HG03280 (cell line): ENCODE measurements around the gene CGB3.
A peak's percentile ranks its signal among the peaks of the same experiment; 100 is the strongest.

Experiments used
- ATAC-seq: cut with Tn5 transposase; IDR thresholded peaks from one replicate; pipeline ENCODE4 v1.9.1; 2021; ENCODE audit warnings: mild to moderate bottlenecking, moderate library complexity; ENCODE audit not compliant: unreplicated experiment

Gene CGB3

DNA sequence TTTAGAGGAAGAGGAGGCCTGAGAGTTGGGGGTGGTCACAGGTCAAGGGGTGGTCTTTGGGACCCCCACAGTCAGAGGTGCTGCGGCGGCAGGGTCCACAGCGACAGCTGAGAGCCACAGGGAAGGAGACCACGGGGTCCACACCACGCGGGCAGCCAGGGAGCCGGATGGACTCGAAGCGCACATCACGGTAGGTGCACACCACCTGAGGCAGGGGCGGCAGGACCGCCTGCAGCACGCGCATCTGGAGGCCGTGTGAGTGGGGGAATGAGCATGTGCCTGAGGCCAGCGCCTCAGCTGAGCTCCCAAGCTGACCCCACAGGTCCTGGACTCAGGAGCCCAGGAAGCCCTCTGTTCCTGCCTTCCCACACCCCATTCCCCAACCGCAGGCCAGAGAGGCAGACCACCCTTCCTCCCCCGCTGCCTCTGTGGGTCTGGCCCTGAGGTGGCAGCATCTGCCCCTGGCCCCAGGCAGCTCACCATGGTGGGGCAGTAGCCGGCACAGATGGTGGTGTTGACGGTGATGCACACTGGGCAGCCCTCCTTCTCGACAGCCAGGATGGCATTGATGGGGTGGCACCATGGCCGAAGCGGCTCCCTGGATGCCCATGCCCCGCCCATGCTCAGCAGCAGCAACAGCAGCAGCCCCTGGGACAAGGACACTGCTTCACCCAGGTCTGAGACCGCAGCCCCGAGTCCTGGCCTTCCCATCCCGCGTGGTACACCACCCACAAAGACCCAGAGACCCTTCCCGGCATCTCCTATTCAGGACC is 7.9 kb downstream of the CGB3 start:
- no peak for ATAC-seq

DNA sequence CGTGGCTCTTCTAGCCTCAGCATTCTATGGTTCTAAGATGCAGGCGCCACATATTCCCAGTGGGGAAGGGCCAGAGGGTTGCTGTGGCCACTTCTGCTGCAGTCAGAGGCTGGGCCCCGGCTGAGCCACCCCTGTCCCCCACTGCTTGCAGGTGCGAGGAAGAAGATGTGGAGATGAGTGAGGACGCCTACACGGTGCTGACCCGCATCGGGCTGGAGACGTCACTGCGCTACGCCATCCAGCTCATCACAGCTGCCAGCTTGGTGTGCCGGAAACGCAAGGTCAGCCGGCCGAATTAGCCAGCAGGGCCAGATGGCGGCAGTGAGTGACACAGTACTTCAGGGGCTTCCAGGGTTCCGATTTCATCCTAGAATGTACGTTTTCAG is 9.3 kb downstream of the CGB3 start:
- no peak for ATAC-seq

DNA sequence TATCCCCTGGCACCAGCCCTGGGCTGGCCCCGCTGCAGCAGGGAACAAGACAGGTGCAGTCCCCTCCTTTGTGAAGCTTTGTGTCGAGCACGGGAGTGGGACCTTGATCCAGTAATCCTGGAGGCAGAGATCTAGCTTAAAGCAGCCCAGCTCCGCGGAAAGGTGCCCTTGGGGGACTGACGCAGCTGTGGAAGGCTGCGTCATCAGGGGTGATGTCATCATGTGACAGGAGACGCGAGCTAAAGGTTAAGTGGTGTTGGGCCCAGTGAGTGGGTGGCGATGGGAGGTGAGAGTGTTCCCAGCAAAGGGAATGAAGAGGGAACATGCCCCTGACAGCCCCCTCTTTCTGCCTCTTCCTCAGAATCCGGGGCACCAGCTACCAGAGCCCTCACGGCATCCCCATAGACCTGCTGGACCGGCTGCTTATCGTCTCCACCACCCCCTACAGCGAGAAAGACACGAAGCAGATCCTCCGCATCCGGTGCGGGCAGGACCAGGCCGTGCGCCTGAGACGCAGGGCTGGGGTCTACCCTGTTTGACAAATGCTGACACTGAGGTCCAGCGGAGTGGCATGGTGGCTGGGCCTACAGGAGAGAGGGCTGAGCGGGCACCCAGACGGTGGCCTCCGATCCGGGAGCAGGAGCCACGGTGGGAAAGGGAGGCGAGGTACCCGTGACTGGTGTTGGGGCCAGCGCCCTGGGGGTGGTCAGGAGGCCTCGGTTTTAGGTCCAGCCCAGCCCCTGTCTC is 9.8 kb downstream of the CGB3 start:
- no peak for ATAC-seq

DNA sequence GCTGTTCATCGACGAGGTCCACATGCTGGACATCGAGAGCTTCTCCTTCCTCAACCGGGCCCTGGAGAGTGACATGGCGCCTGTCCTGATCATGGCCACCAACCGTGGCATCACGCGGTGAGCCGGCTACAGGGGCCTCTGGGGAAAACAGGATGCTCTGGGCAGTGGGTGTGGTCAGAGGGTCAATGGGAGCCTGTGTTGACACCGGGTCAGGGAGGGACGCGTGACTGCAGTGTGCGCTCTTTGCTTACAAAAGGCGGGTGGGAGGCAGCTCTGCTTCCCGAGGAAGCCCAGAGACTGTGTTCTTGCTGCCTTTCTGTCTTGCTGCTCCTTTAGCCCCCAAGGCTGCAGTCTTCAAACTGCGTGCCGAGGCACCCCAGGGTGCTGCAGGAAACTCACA is 12.9 kb downstream of the CGB3 start:
- ATAC-seq, result no peak

DNA sequence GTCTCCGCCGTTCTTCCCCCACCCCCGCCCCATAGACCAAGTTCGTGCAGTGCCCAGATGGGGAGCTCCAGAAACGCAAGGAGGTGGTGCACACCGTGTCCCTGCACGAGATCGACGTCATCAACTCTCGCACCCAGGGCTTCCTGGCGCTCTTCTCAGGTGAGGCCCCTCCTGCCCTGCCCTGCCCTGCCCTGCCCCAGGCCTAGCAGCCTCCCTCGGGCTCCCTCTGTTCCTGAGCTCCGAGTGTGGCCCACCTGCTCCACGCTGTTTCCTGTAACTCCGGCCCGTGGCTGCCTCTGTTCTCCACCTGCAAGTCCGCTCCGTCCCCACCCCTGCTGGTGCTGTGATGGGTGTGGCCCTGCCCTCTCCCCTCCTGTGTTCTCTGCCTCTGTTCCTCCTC is 13.7 kb downstream of the CGB3 start:
- no peak for ATAC-seq

DNA sequence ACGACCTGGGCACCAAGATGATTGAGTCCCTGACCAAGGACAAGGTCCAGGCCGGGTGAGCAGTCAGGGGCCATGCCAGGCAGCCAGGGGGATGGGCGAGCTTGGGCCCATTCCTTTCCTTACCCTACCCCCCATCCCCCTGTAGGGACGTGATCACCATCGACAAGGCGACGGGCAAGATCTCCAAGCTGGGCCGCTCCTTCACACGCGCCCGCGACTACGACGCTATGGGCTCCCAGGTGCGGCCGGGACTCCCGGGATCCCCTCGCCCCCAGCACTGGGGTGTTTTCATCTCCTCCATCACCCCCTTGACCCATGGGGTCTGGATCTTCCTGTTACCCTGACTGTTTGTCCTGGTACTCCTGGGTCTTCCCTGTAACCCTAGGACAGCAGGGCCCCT is 14.3 kb downstream of the CGB3 start:
- no peak for ATAC-seq

DNA sequence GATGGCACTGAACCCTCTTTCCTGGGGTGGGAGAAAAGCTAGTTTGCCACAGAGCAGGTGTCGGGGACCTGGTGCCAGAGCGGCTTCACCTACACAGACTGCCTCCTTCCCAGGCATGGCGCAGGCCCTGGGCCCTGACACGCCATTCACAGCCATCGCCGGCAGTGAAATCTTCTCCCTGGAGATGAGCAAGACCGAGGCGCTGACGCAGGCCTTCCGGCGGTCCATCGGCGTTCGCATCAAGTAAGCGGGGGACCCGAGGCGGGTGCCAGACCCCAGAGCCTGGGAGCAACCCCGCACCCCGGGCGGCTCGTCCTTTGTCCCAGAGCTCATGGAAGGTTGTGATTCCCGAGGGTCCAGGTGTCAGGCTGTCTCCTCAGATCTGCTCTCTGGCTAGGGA is 17.2 kb downstream of the CGB3 start:
- ATAC-seq, result no peak

DNA sequence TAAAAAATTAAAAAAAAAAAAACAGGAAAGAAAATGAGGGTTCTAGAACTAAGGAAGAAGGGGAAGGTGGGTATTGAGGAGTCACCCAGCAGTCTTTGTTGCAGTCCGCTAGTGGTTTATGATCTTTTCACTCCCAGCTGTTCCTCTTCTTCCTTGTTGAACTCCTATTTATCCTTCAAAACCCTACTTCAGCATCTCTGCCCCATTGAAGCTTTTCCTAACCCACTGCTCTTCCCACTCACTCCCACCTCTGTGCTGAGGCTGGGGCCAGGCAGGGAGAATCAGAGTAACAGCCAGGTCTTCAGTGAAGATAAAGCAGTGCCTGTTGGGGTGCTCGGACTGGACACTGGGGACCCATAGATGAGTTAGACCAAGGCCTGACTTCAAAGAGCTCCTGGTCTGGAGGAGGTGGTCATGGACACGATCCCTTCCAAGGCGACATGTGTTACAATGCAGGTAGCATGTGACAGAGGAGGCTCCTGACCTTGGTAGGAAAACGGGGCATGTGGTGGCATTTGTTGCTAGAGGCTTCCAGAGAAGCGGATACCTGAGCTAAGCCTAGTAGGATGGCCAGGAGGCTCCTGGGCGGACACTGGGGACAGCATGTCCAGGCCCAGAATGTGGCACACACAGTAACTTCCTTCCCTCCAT is 19.0 kb downstream of the CGB3 start:
- no peak for ATAC-seq

DNA sequence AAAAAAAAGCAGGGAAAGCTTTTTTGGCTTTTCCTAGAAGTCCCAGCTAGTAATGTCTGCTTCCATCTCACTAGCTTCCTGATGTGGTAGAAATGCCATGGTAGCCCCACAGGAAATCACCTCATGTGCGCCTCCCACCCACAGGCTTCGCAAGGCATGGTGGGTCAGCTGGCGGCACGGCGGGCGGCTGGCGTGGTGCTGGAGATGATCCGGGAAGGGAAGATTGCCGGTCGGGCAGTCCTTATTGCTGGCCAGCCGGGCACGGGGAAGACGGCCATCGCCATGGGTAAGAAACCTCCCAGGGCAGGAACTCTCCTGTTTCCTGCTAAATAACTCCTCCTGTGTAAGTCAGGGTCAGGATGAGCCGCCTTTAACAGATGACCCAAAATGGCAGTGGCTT is 20.0 kb downstream of the CGB3 start:
- ATAC-seq, result no peak

DNA sequence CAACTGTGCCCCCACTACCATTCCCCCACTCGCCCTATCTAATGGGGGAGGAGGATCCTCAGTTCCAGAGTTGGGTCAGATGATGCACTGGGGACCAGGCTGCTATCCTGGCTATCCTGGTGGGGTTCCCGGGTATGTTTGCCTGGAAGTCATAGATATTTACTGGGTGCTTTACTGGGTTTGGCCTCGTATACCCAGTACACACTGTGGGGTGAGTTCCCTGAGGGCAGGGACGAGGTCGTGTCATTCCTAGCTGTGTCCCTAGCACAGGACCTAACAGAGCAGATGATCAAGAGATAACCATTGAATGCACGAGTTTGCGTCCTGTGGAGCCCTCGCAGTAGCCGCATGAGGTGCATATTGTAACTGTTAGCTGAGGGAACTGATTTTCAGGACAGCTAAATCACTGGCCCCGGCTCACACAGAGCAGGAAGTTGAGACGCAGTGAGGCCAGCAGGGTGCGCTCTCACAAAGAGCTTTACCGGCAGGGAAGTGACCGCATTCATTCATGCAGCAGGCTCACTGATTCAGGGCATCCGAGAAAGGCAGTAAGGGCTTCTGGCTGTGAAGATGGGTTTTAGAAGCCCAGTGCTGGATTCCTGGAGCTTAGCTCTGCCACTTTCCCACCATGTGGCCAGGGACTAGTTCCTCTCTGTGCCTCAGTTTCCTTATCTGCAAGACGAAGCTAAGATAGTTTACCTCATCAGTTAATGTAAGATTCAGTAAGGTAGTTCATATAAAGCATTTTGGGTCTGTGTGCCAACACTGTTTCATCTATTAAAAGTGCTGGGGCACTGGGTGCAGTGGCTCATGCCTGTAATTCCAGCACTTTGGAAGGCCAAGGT is 24.4 kb downstream of the CGB3 start:
- no peak for ATAC-seq

DNA sequence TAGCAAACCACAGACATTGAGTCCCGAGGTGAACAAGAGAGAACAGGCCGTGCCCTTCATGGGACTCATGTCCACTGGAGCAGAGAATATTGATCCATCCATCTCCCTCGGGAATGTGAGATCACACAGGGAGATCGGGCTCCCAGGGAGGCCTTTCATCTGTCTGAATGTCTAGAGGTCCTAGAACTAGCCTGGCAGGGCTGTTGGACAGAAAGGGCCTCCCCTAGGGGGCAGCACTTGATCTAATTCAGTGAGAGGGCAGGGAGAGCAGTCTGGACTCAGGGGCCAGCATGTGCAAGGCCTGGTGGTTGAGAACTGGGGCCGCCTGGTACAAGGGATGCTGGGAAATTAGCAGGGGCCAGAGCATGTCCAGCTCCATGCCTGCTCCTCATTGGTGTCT is 26.2 kb downstream of the CGB3 start:
- ATAC-seq, result no peak

DNA sequence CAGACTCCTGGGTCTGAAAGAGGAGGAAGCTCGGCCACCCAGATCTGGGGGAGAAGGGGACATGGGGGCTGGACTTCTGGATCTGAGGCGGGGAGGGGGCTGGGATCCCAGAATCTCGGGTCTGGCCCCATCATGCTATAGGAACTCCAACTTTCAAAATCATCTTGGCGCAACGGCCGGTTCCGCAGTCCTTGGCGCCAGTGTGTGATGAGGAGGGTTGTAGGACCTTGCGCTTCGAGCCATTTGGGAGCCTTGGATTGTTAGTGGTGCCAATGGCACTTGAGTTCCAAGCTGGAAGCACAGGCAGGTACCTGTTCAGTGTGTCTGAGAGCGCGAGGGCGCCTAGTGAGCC is 30.1 kb downstream of the CGB3 start:
- no peak for ATAC-seq

DNA sequence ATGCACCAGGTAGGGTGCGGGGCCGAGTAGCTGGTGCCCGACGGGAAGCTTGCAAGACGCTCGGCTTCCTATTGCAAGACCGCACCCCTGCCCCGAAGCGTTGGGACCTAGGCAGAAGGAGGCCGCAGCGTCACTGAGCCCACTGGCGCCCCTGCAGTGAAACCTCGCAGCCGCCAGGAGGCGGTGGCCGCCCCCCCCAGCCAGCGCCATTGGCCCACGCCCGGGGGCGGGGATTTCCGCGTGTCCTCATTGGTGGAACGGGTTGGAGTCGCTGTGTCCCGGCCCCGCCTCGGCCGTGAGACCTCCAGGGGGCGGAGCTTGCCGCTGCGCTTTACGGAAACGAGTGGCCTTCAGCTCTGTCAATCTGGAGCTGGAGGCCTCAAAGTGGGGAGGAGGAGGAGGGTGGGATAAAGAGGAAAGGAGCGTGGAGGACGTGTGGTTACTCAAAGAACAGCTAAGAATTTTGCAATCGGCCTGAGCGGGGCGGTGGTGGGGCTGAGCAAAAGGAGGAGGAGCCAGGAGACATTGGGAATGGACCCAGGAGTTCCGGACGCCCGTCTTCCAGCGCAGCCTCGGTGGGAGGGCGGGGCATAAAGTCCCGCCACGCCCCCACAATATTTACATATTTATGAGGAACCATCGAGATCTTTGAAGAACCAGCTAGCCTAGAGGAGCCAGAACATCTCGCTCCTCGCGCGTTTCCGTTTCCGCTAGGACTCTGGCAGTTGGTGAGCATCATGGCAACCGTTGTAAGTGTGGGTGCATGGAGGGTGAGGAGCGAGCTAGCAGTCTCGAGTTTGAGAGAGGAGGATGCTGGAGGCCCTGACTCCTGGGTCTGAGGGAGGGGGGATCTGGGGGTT is 30.7 kb downstream of the CGB3 start, which contains the start of the genes GYS1 and RUVBL2:
GYS1 (minus strand) TSS at position 135 of the 860 bp plus-strand sequence. CDS start 197 bp downstream, outside the sequence.
RUVBL2 (plus strand) TSS at position 713 of the 860 bp plus-strand sequence; CDS start at position 738, 25 bp downstream.
- peak; percentile 85 for ATAC-seq

DNA sequence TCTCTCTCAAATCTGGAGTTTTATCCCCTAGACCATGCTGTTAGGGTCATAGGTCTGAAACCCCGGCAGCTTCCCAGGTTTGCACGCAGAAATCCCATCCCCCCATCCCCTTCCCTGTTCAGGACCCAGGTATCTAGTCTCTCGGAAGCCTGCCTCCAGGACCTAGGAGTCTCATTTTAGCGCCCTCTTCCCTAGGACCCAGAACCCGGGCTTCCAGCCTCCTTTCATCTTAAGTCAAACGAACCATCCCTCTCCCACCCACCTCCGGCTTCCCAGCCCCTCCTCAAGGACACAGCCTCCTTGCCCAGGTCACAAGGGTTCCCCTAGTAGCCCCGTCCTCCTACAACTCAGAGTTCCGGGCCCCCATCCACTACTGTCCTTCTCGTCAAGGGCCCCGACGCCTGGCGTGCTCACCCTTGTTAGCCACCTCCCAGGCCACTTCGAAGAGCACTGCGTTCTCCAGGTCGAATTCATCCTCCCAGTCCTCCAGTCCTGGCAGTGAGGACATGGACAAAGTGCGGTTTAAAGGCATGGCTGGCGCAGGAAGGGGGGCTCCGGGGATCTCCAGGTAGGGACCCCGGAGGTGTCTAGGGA is 31.5 kb downstream of the CGB3 start:
- no peak for ATAC-seq

DNA sequence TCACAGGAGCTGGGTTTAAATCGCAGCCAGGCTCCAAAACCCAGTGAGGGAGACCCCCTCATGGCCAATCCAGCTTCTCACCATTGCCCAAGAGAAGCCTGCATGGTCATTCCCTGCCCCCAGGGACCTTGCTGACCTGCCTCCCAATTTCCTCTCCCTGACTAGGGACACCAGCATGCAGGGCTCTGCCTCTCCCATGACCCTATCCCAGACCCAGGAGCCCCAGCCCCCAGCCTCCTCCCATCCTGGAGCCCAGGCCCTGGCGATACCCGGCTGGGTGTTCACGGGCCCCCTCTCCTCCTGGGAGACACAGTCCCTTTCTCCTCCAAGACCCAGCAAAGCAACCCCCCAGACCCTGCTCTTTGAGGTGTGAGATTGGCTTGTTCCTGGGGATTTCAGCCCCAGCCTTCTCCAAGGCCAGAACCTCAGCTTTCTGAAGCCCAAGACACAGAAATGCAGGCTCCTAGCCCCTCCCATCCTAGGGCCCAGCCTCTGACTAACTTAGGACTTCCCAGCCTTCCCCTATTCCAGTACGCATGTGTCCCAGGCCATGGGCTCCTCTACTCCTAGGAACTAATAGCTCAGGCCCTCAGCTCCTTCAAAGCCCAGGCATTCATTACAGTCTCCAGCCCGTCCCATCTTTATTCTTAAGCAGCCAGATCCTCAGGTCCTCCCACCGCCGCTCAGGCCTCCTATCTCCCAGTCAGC is 32.1 kb downstream of the CGB3 start:
- ATAC-seq, result no peak

DNA sequence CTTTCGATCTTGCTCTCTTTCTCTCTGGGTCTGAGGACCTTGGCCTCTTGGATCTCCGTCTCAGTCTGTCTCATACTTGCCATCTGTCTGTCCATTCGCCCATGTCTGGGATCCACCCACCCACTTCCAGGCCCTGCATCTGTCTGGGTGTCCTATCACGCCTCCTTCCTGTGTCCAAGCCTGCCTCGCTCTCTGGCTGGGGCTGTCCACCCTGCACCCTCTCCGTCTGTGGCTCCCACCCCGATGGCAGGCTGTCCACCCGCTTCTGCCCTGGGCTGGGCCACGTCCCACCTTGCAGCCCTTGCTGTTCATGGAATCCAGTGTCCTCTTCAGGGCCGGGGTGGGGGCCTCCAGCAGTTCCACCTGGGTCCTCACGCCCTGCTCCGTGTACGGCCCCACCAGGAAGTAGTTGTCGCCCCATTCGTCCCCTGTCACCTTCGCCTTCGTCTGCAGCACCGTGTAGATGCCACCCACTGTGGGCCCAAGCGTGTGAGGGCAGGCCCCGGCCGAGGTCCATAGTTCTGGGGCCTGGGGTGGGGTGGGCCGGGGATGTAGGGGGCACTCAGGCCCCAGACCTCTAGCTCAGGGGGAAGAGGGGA is 33.0 kb downstream of the CGB3 start:
- ATAC-seq, result no peak

DNA sequence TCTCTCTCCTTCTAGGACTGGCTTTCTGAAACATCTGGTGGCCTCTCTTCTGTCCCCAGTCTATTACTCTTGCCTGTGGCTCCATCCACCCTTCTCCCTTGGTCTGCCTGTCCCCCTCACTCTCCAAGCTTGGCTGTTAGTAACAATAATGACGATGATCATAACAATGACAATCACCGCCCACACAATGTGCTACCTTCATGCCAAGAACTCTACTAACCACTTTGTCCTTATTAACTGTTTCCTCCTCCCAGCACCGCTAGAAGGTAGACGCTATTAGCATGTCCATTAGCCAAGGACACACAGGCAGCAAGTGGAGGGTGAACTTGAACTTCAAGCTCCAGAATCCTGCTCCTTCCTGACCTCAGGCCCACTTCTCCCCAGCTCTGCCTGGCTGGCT is 33.7 kb downstream of the CGB3 start:
- ATAC-seq, result no peak

DNA sequence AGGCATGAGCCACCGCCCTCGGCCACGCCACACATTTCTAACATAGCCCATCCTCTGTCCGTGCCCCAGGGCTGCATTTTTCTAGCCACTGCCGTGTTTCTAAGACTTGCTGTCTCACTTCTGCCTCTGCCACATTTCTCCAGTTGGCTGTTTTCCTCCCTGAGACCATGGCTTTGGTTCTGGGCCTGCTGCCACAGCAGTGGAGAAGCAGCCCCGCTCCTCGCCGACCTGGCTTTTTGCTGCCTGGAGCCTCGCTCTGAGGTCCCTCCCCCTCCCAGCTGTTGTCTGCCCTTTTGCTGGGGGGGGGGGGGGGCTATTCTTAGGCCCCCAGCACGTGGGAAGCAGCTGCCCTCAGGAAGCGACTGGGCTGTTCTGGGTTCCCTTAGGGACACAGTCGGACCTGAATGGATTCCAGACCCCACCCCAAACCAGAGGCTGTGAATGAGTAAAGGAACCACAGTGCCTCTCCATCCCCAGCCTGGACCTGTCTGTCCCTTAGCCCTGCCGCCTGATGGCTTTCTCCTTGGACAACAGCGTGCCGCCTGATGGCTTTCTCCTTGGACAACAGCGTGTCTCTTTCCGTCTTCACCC is 34.3 kb downstream of the CGB3 start:
- no peak for ATAC-seq
